ENCODE measurements around the gene TBC1D9B. TPM values are rescaled to one million over a fixed set of nuclear protein-coding genes. Genes with fewer than 3 reads are reported as not detected.

Gene TBC1D9B
- polyA plus RNA-seq, 2 of the 4 experiments (the other 2 are of a cell fraction), result 37.2 to 64.7 TPM

GRCh38 chr5:179920175-179920574, 12.5 kb upstream of the TBC1D9B start:
- FAIRE-seq (no peak), DNase-seq (ENCODE audit: low read depth in 1 of 2, low spot score in 1 of 2) (no peak), ATAC-seq (no peak)
- Histone ChIP-seq H3K27ac (no peak overlapping the region), H3K9me3 (no peaks in the 10 kb centered on the region), H3K4me1 (no peaks in the 10 kb centered on the region), H3K4me2 (no peak overlapping the region), H3K4me3 (no peak overlapping the region)
- 56% methylated on average over 4 of the region's 4 CpGs for WGBS (ENCODE audit: missing lambda C conversion rate)
- POLR2A ChIA-PET, result no interaction called here
- TF ChIP-seq MAFK (IDR thresholded peaks at IDR 0.05; ENCODE audit: partially characterized antibody) (no peak), NFE2L2 (conservative IDR thresholded peaks at IDR 0.05; ENCODE audit: low read length) (no peak), JUNB (IDR thresholded peaks at IDR 0.05) (no peak), RCOR1 (IDR thresholded peaks at IDR 0.05; ENCODE audit: low read depth, low read length) (no peak), RFX5 (IDR thresholded peaks at IDR 0.05) (no peak), MYC (IDR thresholded peaks at IDR 0.05; ENCODE audit: borderline replicate concordance, low read length) (no peak), ESRRA (IDR thresholded peaks at IDR 0.05; ENCODE audit: borderline replicate concordance, low read length) (no peak), ATOH8 (CRISPR knock-in tag; IDR thresholded peaks at IDR 0.05; ENCODE audit: low read depth) (no peak), SMC3 (IDR thresholded peaks at IDR 0.05) (no peak), EHMT2 (IDR thresholded peaks at IDR 0.05; ENCODE audit: low read depth) (no peak), USF2 (IDR thresholded peaks at IDR 0.05) (no peak), KDM1A (IDR thresholded peaks at IDR 0.05; ENCODE audit: low read depth) (no peak), RNF2 (IDR thresholded peaks at IDR 0.05; ENCODE audit: borderline replicate concordance, low read depth) (no peak), ZSCAN20 (CRISPR knock-in tag; IDR thresholded peaks at IDR 0.05) (no peak), HMGXB4 (CRISPR knock-in tag; IDR thresholded peaks at IDR 0.05; ENCODE audit: borderline replicate concordance) (no peak), CHD4 (IDR thresholded peaks at IDR 0.05; ENCODE audit: borderline replicate concordance) (no peak)
- CTCF ChIA-PET, result no interaction called here

GRCh38 chr5:179919487-179920060, 11.9 kb upstream of the TBC1D9B start:
- Histone ChIP-seq H3K4me1 (peaks cover under 1% of the 10 kb centered on the region; the same call in 1 of the 3 replicates), H3K4me2 (no peak overlapping the region), H3K9me3 (no peaks in the 10 kb centered on the region), H3K4me3 (no peak overlapping the region), H3K27ac (no peak overlapping the region)
- CTCF ChIA-PET, result no interaction called here
- TF ChIP-seq ATOH8 (CRISPR knock-in tag; IDR thresholded peaks at IDR 0.05; ENCODE audit: low read depth) (no peak), NFE2L2 (conservative IDR thresholded peaks at IDR 0.05; ENCODE audit: low read length) (no peak), ZNF302 (CRISPR knock-in tag; IDR thresholded peaks at IDR 0.05) (no peak), POLR2AphosphoS2 (conservative IDR thresholded peaks at IDR 0.05; ENCODE audit: low read length) (no peak), ESRRA (IDR thresholded peaks at IDR 0.05; ENCODE audit: borderline replicate concordance, low read length) (no peak), JUNB (IDR thresholded peaks at IDR 0.05) (no peak), PHF8 (IDR thresholded peaks at IDR 0.05; ENCODE audit: borderline replicate concordance, low read depth) (no peak), ZSCAN20 (CRISPR knock-in tag; IDR thresholded peaks at IDR 0.05) (no peak), TFCP2L1 (CRISPR knock-in tag; IDR thresholded peaks at IDR 0.05) (no peak), CBX2 (IDR thresholded peaks at IDR 0.05; ENCODE audit: borderline replicate concordance, low read depth) (no peak), MYC (IDR thresholded peaks at IDR 0.05; ENCODE audit: borderline replicate concordance, low read length) (no peak), RNF2 (IDR thresholded peaks at IDR 0.05; ENCODE audit: borderline replicate concordance, low read depth) (no peak), CHD4 (IDR thresholded peaks at IDR 0.05; ENCODE audit: borderline replicate concordance) (no peak), EHF (CRISPR knock-in tag; IDR thresholded peaks at IDR 0.05) (no peak), RCOR1 (IDR thresholded peaks at IDR 0.05; ENCODE audit: low read depth, low read length) (no peak), ELK1 (IDR thresholded peaks at IDR 0.05; ENCODE audit: low read depth, low read length) (no peak), HOXB5 (CRISPR knock-in tag; IDR thresholded peaks at IDR 0.05) (no peak), BHLHE40 (IDR thresholded peaks at IDR 0.05; ENCODE audit: low read depth, low read length) (no peak)
- no peak for FAIRE-seq
- POLR2A ChIA-PET, result no interaction called here
- no peak for DNase-seq (ENCODE audit: low read depth in 1 of 2, low spot score in 1 of 2)
- ATAC-seq, result peak in 1 of 2 experiments; percentile 17; a peak in 1 of 6 replicates
- 75% methylated on average over 20 of the region's 20 CpGs for WGBS (ENCODE audit: missing lambda C conversion rate)

Measured in A549 (cell line).